HEK293 (cell line): ENCODE results near the gene PIK3R3.
A peak's percentile ranks its signal among the peaks of the same experiment; 100 is the strongest.

ENCODE experiments used
- FEZF1 ChIP-seq: fragments of 450-650 bp; formaldehyde crosslinking; IDR thresholded peaks from 2 replicates; pipeline ENCODE4 v1.5.1; 2016; ENCODE audit warnings: missing biosample characterization, missing genetic modification characterization
- GFI1B ChIP-seq: fragments of 450-650 bp; formaldehyde crosslinking; IDR thresholded peaks from 2 replicates; pipeline ENCODE4 v1.5.1; 2016; ENCODE audit warnings: missing biosample characterization, missing genetic modification characterization
- GLI4 ChIP-seq: fragments of 450-650 bp; formaldehyde crosslinking; IDR thresholded peaks from 2 replicates; pipeline ENCODE4 v1.5.1; 2016; ENCODE audit warnings: missing biosample characterization, missing genetic modification characterization
- KLF9 ChIP-seq: fragments of 450-650 bp; formaldehyde crosslinking; IDR thresholded peaks from 2 replicates; pipeline ENCODE4 v1.5.1; 2016; ENCODE audit warnings: missing biosample characterization, missing genetic modification characterization, low read depth
- OVOL3 ChIP-seq: fragments of 450-650 bp; formaldehyde crosslinking; IDR thresholded peaks from 2 replicates; pipeline ENCODE4 v1.5.1; 2016; ENCODE audit warnings: missing biosample characterization, missing genetic modification characterization
- PATZ1 ChIP-seq: fragments of 450-650 bp; formaldehyde crosslinking; IDR thresholded peaks from 2 replicates; pipeline ENCODE4 v1.5.1; 2016; ENCODE audit warnings: missing biosample characterization, missing genetic modification characterization
- TSHZ1 ChIP-seq: fragments of 450-650 bp; formaldehyde crosslinking; IDR thresholded peaks from 2 replicates; pipeline ENCODE4 v1.5.1; 2016; ENCODE audit warnings: missing biosample characterization, missing genetic modification characterization, borderline replicate concordance
- ZBTB20 ChIP-seq: fragments of 450-650 bp; formaldehyde crosslinking; IDR thresholded peaks from 2 replicates; pipeline ENCODE4 v1.5.1; 2016; ENCODE audit warnings: missing biosample characterization, missing genetic modification characterization
- ZBTB48 ChIP-seq: fragments of 450-650 bp; formaldehyde crosslinking; IDR thresholded peaks from 2 replicates; pipeline ENCODE4 v1.5.1; 2016; ENCODE audit warnings: missing biosample characterization, missing genetic modification characterization
- ZNF266 ChIP-seq: fragments of 450-650 bp; formaldehyde crosslinking; IDR thresholded peaks from 2 replicates; pipeline ENCODE4 v1.5.1; 2016; ENCODE audit warnings: missing biosample characterization, missing genetic modification characterization, low read depth
- ZNF394 ChIP-seq: fragments of 450-650 bp; formaldehyde crosslinking; IDR thresholded peaks from 2 replicates; pipeline ENCODE4 v1.5.1; 2016; ENCODE audit warnings: missing biosample characterization, missing genetic modification characterization, mild to moderate bottlenecking, moderate library complexity, borderline replicate concordance
- ZNF398 ChIP-seq: fragments of 450-650 bp; formaldehyde crosslinking; IDR thresholded peaks from 2 replicates; pipeline ENCODE4 v1.5.1; 2017; ENCODE audit warnings: missing biosample characterization, missing genetic modification characterization
- ZNF404 ChIP-seq: fragments of 450-650 bp; formaldehyde crosslinking; IDR thresholded peaks from 2 replicates; pipeline ENCODE4 v1.5.1; 2017; ENCODE audit warnings: missing biosample characterization, missing genetic modification characterization
- ZNF518A ChIP-seq: fragments of 450-650 bp; formaldehyde crosslinking; conservative IDR thresholded peaks from 2 replicates; pipeline ENCODE4 v1.5.1; 2016; ENCODE audit warnings: low read depth, missing biosample characterization, missing genetic modification characterization
- ZNF585B ChIP-seq: fragments of 450-650 bp; formaldehyde crosslinking; IDR thresholded peaks from 2 replicates; pipeline ENCODE4 v1.5.1; 2016; ENCODE audit warnings: missing biosample characterization, missing genetic modification characterization
- ZNF623 ChIP-seq: fragments of 450-650 bp; formaldehyde crosslinking; IDR thresholded peaks from 2 replicates; pipeline ENCODE4 v1.5.1; 2016; ENCODE audit warnings: missing biosample characterization, missing genetic modification characterization
- ZNF639 ChIP-seq: fragments of 450-650 bp; formaldehyde crosslinking; IDR thresholded peaks from 2 replicates; pipeline ENCODE4 v1.5.1; 2016; ENCODE audit warnings: missing biosample characterization, missing genetic modification characterization
- ZNF654 ChIP-seq: fragments of 450-650 bp; formaldehyde crosslinking; IDR thresholded peaks from 2 replicates; pipeline ENCODE4 v1.5.1; 2016; ENCODE audit warnings: low read depth, missing biosample characterization, missing genetic modification characterization
- ZNF792 ChIP-seq: fragments of 450-650 bp; formaldehyde crosslinking; IDR thresholded peaks from 2 replicates; pipeline ENCODE4 v1.5.1; 2016; ENCODE audit warnings: missing biosample characterization, missing genetic modification characterization
- ZSCAN16 ChIP-seq: fragments of 450-650 bp; formaldehyde crosslinking; IDR thresholded peaks from 2 replicates; pipeline ENCODE4 v1.5.1; 2016; ENCODE audit warnings: missing biosample characterization, missing genetic modification characterization
- ZSCAN5A ChIP-seq: fragments of 450-650 bp; formaldehyde crosslinking; IDR thresholded peaks from 2 replicates; pipeline ENCODE4 v1.5.1; 2016; ENCODE audit warnings: missing biosample characterization, missing genetic modification characterization

PIK3R3 gene

GRCh38 chr1:46179138-46180081, 47.0 kb upstream of the PIK3R3 start (continued):
- TF ChIP-seq ZNF398 (tag by site-specific recombination) (no peak), ZNF585B (no peak), GFI1B (tag by site-specific recombination) (no peak), ZSCAN16 (tag by site-specific recombination) (peak; percentile 97), TSHZ1 (no peak), PATZ1 (0 out of 2 replicates have a peak, but pooled peaks have one; percentile 42), GLI4 (tag by site-specific recombination) (no peak), ZNF654 (peak; percentile 100), KLF9 (tag by site-specific recombination) (no peak), ZNF518A (tag by site-specific recombination) (no peak), ZNF639 (tag by site-specific recombination) (no peak), FEZF1 (peak; percentile 9; the same call in 1 of the 2 replicates), ZNF266 (tag by site-specific recombination) (no peak), ZNF792 (tag by site-specific recombination) (no peak; the same call in 1 of the 2 replicates), ZBTB20 (tag by site-specific recombination) (no peak), ZNF623 (tag by site-specific recombination) (no peak), ZSCAN5A (tag by site-specific recombination) (no peak), ZNF404 (tag by site-specific recombination) (no peak), ZNF394 (tag by site-specific recombination) (no peak; the same call in 1 of the 2 replicates), OVOL3 (tag by site-specific recombination) (no peak), ZBTB48 (tag by site-specific recombination) (no peak)
